IMR-90 (cell line): ENCODE measurements around the gene HRC. TPM values are rescaled to one million over a fixed set of nuclear protein-coding genes. Genes with fewer than 3 reads are reported as not detected.

Experiments used
- ATAC-seq: fragments of 200-7000 bp; cut with Tn5 transposase; 2 replicates; pipeline ENCODE4 v1.9.1; 2020; ENCODE audit warnings: low read depth, mild to moderate bottlenecking, moderate library complexity
- BruUV-seq: library from RNA; stranded (reverse); fragments of 400-500 nt; replicated peaks from 2 replicates; lab custom pipeline; 2021; lab: Mats Ljungman, UMichigan
- CTCF ChIA-PET: fragments of 300-600 bp; formaldehyde crosslinking; extraction: SDS; loops from one replicate; lab custom pipeline; 2021; ENCODE audit warnings: antibody characterized with exemption; lab: Yijun Ruan, JAX
- POLR2A ChIA-PET: fragments of 300-600 bp; sonication (Branson Sonifier 250); formaldehyde crosslinking; loops from one replicate; lab custom pipeline; 2022; ENCODE audit warnings: antibody characterized with exemption; ENCODE audit not compliant: unreplicated experiment; lab: Charles Lee
- DNase-seq: peaks from one replicate; pipeline ENCODE4 v3.0.0; 2013
- H2AFZ ChIP-seq: replicated peaks from 2 replicates; pipeline ENCODE3; 2013; ENCODE audit warnings: low read length, mild to moderate bottlenecking; ENCODE audit not compliant: poor library complexity
- H2AK5ac ChIP-seq: 2 replicates; pipeline ENCODE4 v1.6.1; 2013; ENCODE audit warnings: low read depth, low read length, inconsistent platforms
- H2AK9ac ChIP-seq: replicated peaks from 2 replicates; pipeline ENCODE3; 2013; ENCODE audit warnings: mild to moderate bottlenecking, low read depth, low read length, moderate library complexity; ENCODE audit not compliant: poor library complexity
- H2BK120ac ChIP-seq: 2 replicates; pipeline ENCODE4 v1.6.1; 2013; ENCODE audit warnings: low read depth, low read length, inconsistent platforms
- H2BK15ac ChIP-seq: 3 replicates; pipeline ENCODE4 v1.6.1; 2013; ENCODE audit warnings: low read depth, low read length, inconsistent platforms
- H2BK20ac ChIP-seq: 2 replicates; pipeline ENCODE4 v1.6.1; 2013; ENCODE audit warnings: low read depth, mild to moderate bottlenecking, inconsistent platforms, low read length, moderate library complexity
- H2BK5ac ChIP-seq: 2 replicates; pipeline ENCODE4 v1.6.1; 2013; ENCODE audit warnings: mild to moderate bottlenecking, low read depth, low read length, inconsistent platforms; ENCODE audit not compliant: poor library complexity, severe bottlenecking
- H3K14ac ChIP-seq: replicated peaks from 2 replicates; pipeline ENCODE4 v1.6.1; 2013; ENCODE audit warnings: low read depth, low read length, inconsistent platforms
- H3K18ac ChIP-seq: 2 replicates; pipeline ENCODE4 v1.6.1; 2013; ENCODE audit warnings: low read depth, low read length, control low read depth
- H3K23ac ChIP-seq: 2 replicates; pipeline ENCODE4 v1.6.1; 2013; ENCODE audit warnings: low read depth, low read length, inconsistent platforms
- H3K27ac ChIP-seq: 2 replicates; pipeline ENCODE4 v1.5.1; 2013; ENCODE audit warnings: mild to moderate bottlenecking, control low read depth, low read length; ENCODE audit not compliant: insufficient read depth
- H3K27me3 ChIP-seq: 2 replicates; pipeline ENCODE4 v1.6.1; 2013; ENCODE audit warnings: low read length; ENCODE audit not compliant: control insufficient read depth, insufficient read depth
- H3K36me3 ChIP-seq: 2 replicates; pipeline ENCODE4 v1.6.1; 2013; ENCODE audit warnings: low read length, mixed read lengths; ENCODE audit not compliant: control insufficient read depth, insufficient read depth
- H3K4ac ChIP-seq: 2 replicates; pipeline ENCODE4 v1.6.1; 2013; ENCODE audit warnings: low read depth, low read length, inconsistent platforms
- H3K4me1 ChIP-seq: 2 replicates; pipeline ENCODE4 v1.6.1; 2013; ENCODE audit warnings: low read length, mixed read lengths; ENCODE audit not compliant: control insufficient read depth, insufficient read depth
- H3K4me2 ChIP-seq: 2 replicates; pipeline ENCODE4 v1.6.1; 2013; ENCODE audit warnings: low read depth, mild to moderate bottlenecking, control low read depth, low read length, moderate library complexity
- H3K4me3 ChIP-seq: 2 replicates; pipeline ENCODE4 v1.5.1; 2013; ENCODE audit warnings: low read depth, mild to moderate bottlenecking, control low read depth, low read length, moderate library complexity; ENCODE audit not compliant: insufficient read depth
- H3K56ac ChIP-seq: 2 replicates; pipeline ENCODE4 v1.6.1; 2013; ENCODE audit warnings: low read length, inconsistent platforms; ENCODE audit not compliant: insufficient read depth; ENCODE audit errors: extremely low read depth
- H3K79me1 ChIP-seq, 2 experiments: 2 replicates each; pipeline ENCODE4 v1.6.1; 2013; ENCODE audit warnings: low read length in 2 of 2, inconsistent platforms in 1 of 2, low read depth in 1 of 2
- H3K9ac ChIP-seq: 2 replicates; pipeline ENCODE4 v1.6.1; 2013; ENCODE audit warnings: low read depth, low read length, control low read depth
- H3K9me1 ChIP-seq: 2 replicates; pipeline ENCODE4 v1.6.1; 2013; ENCODE audit warnings: low read length, inconsistent platforms; ENCODE audit not compliant: insufficient read depth
- H3K9me3 ChIP-seq: 2 replicates; pipeline ENCODE4 v1.6.1; 2013; ENCODE audit warnings: low read length; ENCODE audit not compliant: control insufficient read depth, insufficient read depth
- H4K20me1 ChIP-seq: 2 replicates; pipeline ENCODE4 v1.6.1; 2013; ENCODE audit warnings: low read length, inconsistent platforms; ENCODE audit not compliant: insufficient read depth
- H4K5ac ChIP-seq: 2 replicates; pipeline ENCODE4 v1.6.1; 2013; ENCODE audit warnings: mild to moderate bottlenecking, low read depth, low read length, control low read depth
- H4K8ac ChIP-seq, 2 experiments: 2 replicates each; pipeline ENCODE4 v1.6.1; 2013; ENCODE audit warnings: low read depth in 2 of 2, low read length in 2 of 2, control low read depth in 1 of 2, inconsistent platforms in 1 of 2
- H4K91ac ChIP-seq: 2 replicates; pipeline ENCODE4 v1.6.1; 2013; ENCODE audit warnings: low read depth, low read length, inconsistent platforms; ENCODE audit not compliant: insufficient read depth
- CEBPB ChIP-seq: IDR thresholded peaks from 2 replicates; pipeline ENCODE4 v1.6.1; 2012; ENCODE audit warnings: low read depth, low read length, improper control_type of control experiment
- CHD1 ChIP-seq: IDR thresholded peaks from 2 replicates; pipeline ENCODE4 v1.6.1; 2012; ENCODE audit warnings: low read depth, low read length, improper control_type of control experiment
- ELK1 ChIP-seq: fragments of 150-350 bp; IDR thresholded peaks from 2 replicates; pipeline ENCODE4 v1.6.1; 2016; ENCODE audit warnings: low read depth, mild to moderate bottlenecking, low read length, moderate library complexity, borderline replicate concordance
- POLR2A ChIP-seq: IDR thresholded peaks from 2 replicates; pipeline ENCODE4 v1.6.1; 2012; ENCODE audit warnings: mild to moderate bottlenecking, low read depth, low read length
- RAD21 ChIP-seq: IDR thresholded peaks from 2 replicates; pipeline ENCODE4 v1.6.1; 2012; ENCODE audit warnings: low read length, improper control_type of control experiment
- RFX5 ChIP-seq: IDR thresholded peaks from 2 replicates; pipeline ENCODE4 v1.8.0; 2012; ENCODE audit warnings: low read depth, mild to moderate bottlenecking, low read length, moderate library complexity
- USF2 ChIP-seq: fragments of 150-350 bp; IDR thresholded peaks from 2 replicates; pipeline ENCODE4 v1.6.1; 2017; ENCODE audit warnings: mild to moderate bottlenecking, antibody characterized with exemption, low read length, low read depth
- WGBS, 2 experiments: methylation state at CpG; one replicate each; pipeline versions ENCODE4 v1.1.5 to v1.1.7; 2013; ENCODE audit warnings: missing lambda C conversion rate in 2 of 2; ENCODE audit not compliant: insufficient read length in 1 of 2; ENCODE audit errors: extremely low coverage in 2 of 2; 5-methylcytosine and 5-hydroxymethylcytosine counted together
- dilution Hi-C: fragments of 300-500 bp; cut with HindIII; formaldehyde crosslinking; loops from one replicate; pipeline ENCODE4 v1.14.3; 2018; ENCODE audit warnings: low sequenced_read_pairs; ENCODE audit not compliant: unreplicated experiment
- in situ Hi-C: fragments of 300-500 bp; cut with MboI; formaldehyde crosslinking; loops from 3 replicates; pipeline ENCODE4 v1.14.3; 2019; ENCODE audit warnings: low sequenced_read_pairs, inconsistent platforms, mixed read lengths
- intact Hi-C: fragments of 100-400 bp; cut with micrococcal nuclease; formaldehyde crosslinking; loops from 2 replicates; pipeline ENCODE4 v1.10.0; 2022
- polyA plus RNA-seq, 3 experiments: library from polyadenylated mRNA; depleted of rRNA; stranded (reverse); fragments of >200 nt; gene quantifications; 2 replicates each; pipeline ENCODE4 v1.2.3, GENCODE V29; 2012; ENCODE audit warnings: low replicate concordance in 1 of 3
- total RNA-seq: library from RNA; depleted of rRNA; stranded (reverse); fragments of >200 nt; gene quantifications from 2 replicates; pipeline ENCODE4 v1.2.3, GENCODE V29; 2012
- TF ChIP-seq, protein P1 (sequence below): conservative IDR thresholded peaks from 2 replicates; pipeline ENCODE4 v1.5.1; 2012; ENCODE audit warnings: mild to moderate bottlenecking, low read depth, low read length, improper control_type of control experiment

The HRC gene
- total and polyA plus RNA-seq, 2 of the 4 experiments (the other 2 are of a cell fraction), result 0.03 TPM; not detected in 1

- TF ChIP-seq, protein P1, sequence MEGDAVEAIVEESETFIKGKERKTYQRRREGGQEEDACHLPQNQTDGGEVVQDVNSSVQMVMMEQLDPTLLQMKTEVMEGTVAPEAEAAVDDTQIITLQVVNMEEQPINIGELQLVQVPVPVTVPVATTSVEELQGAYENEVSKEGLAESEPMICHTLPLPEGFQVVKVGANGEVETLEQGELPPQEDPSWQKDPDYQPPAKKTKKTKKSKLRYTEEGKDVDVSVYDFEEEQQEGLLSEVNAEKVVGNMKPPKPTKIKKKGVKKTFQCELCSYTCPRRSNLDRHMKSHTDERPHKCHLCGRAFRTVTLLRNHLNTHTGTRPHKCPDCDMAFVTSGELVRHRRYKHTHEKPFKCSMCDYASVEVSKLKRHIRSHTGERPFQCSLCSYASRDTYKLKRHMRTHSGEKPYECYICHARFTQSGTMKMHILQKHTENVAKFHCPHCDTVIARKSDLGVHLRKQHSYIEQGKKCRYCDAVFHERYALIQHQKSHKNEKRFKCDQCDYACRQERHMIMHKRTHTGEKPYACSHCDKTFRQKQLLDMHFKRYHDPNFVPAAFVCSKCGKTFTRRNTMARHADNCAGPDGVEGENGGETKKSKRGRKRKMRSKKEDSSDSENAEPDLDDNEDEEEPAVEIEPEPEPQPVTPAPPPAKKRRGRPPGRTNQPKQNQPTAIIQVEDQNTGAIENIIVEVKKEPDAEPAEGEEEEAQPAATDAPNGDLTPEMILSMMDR, result no peak
These were observed at the start of gene HRC (continued) for GRCh38 chr19:49155005-49155819.

- Histone ChIP-seq H3K14ac (no peak overlapping the region), H3K4me2 (no peak overlapping the region), H3K9me1 (no peaks in the 10 kb centered on the region), H3K36me3 (peaks cover 28% of the 10 kb centered on the region), H3K18ac (no peak overlapping the region), H3K27ac (no peak overlapping the region), H3K4me3 (no peak overlapping the region), H3K9me3 (no peaks in the 10 kb centered on the region), H2AFZ (no peak overlapping the region), H3K23ac (no peak overlapping the region), H4K5ac (no peak overlapping the region), H3K9ac (no peak overlapping the region), H3K4ac (no peak overlapping the region), H2BK20ac (no peak overlapping the region), H3K4me1 (no peaks in the 10 kb centered on the region), H3K27me3 (no peaks in the 10 kb centered on the region), H2AK9ac (no peak overlapping the region), H2BK120ac (no peak overlapping the region), H2BK15ac (no peak overlapping the region), H4K8ac (no peak overlapping the region), H2AK5ac (no peak overlapping the region), H4K91ac (no peak overlapping the region), H2BK5ac (no peak overlapping the region), H3K79me1 (peaks cover 3% of the 10 kb centered on the region in 2 experiments; a peak in 1 of 4 replicates), H4K20me1 (no peaks in the 10 kb centered on the region; the same call in none of the 2 replicates), H3K56ac (no peak overlapping the region)
- WGBS, 2 experiments, result 100% methylated on average over 4 of the region's 7 CpGs; no CpG with 5 or more reads in 1 of the 2 experiments
- dilution Hi-C loops (no loop called here), in situ Hi-C loops (loop anchor here (5.0 kb wide), 1 partner anchor 104 kb away; no protein-coding TSS in a partner anchor), intact Hi-C loops (loop anchor here (10.0 kb wide), 1 partner anchor 206 kb away; the partner anchor contains the start of genes GYS1 and RUVBL2)
- ChIA-PET POLR2A (interaction anchor here (0.6 kb wide), 1 partner anchor 422 kb away, joined by 5 read pairs; no protein-coding TSS in a partner anchor), CTCF (no interaction called here)
- no TSS peak for BruUV-seq
- DNase-seq, result no peak
- ATAC-seq, result no peak
- TF ChIP-seq RAD21 (no peak), CHD1 (no peak), POLR2A (no peak), RFX5 (no peak), ELK1 (no peak), USF2 (no peak), CEBPB (no peak)
- TF ChIP-seq, protein P1, result no peak
These were observed 45.8 kb upstream of the HRC start for GRCh38 chr19:49201042-49201441.
